B cell (primary cell): Measurements from ENCODE around the gene LRP5. TPM values are rescaled to one million over a fixed set of nuclear protein-coding genes. Genes with fewer than 3 reads are reported as not detected.

Experiments
- ATAC-seq: fragments of 200-7000 bp; cut with Tn5 transposase; one replicate; pipeline ENCODE4 v1.10.0; 2021; ENCODE audit warnings: low read depth, mild to moderate bottlenecking, moderate number of reproducible peaks, moderate library complexity
- CTCF ChIA-PET: fragments of 350-600 bp; sonication (Branson Sonifier 250); formaldehyde crosslinking; loops from one replicate; lab custom pipeline; 2021; ENCODE audit warnings: antibody characterized with exemption, inconsistent platforms; lab: Charles Lee
- POLR2A ChIA-PET: fragments of 350-600 bp; sonication (Branson Sonifier 250); formaldehyde crosslinking; loops from one replicate; lab custom pipeline; 2021; ENCODE audit warnings: antibody characterized with exemption; lab: Charles Lee
- DNase-seq: peaks from one replicate; pipeline ENCODE4 v3.0.0; 2013
- H2AFZ ChIP-seq: 2 replicates; pipeline ENCODE4 v1.6.1; 2012; ENCODE audit warnings: mild to moderate bottlenecking, low read depth, low read length; ENCODE audit not compliant: insufficient read depth, poor library complexity, severe bottlenecking
- H3K27ac ChIP-seq, 2 donors: 1 replicate in 1 of 2; 2 replicates in 1 of 2; pipeline ENCODE4 v1.5.1; 2012 to 2013; ENCODE audit warnings: low read length in 2 of 2, mild to moderate bottlenecking in 2 of 2, moderate library complexity in 1 of 2
- H3K27me3 ChIP-seq, 4 experiments: fragments of 200-600 bp in 1 of 4; sonication (generic) in 1 of 4; replicated peaks in 1 of 4; 1 replicate in 2 of 4; 2 replicates in 2 of 4; pipeline versions ENCODE4 v1.6.1 to v1.7.0; 2013 to 2016; ENCODE audit warnings: low read length in 3 of 4, mild to moderate bottlenecking in 2 of 4, mixed read lengths in 1 of 4, moderate library complexity in 1 of 4; ENCODE audit not compliant: insufficient read depth in 4 of 4, control insufficient read depth in 3 of 4; ENCODE audit errors: control extremely low read depth in 1 of 4
- H3K36me3 ChIP-seq, 2 experiments: replicated peaks in 1 of 2; 1 replicate in 1 of 2; 2 replicates in 1 of 2; pipeline versions ENCODE4 v1.6.1 to v1.7.1; 2013; ENCODE audit warnings: low read length in 1 of 2; ENCODE audit not compliant: insufficient read depth in 2 of 2, control insufficient read depth in 1 of 2; ENCODE audit errors: control extremely low read depth in 1 of 2, extremely low read depth in 1 of 2
- H3K4me1 ChIP-seq, 2 donors: fragments of 200-600 bp in 1 of 2; sonication (generic) in 1 of 2; 1 replicate in 1 of 2; 2 replicates in 1 of 2; pipeline versions ENCODE4 v1.5.1 to v1.6.1; 2013 to 2017; ENCODE audit warnings: low read length in 2 of 2; ENCODE audit not compliant: control insufficient read depth in 2 of 2, insufficient read depth in 2 of 2
- H3K4me2 ChIP-seq: replicated peaks from 2 replicates; pipeline ENCODE3; 2012; ENCODE audit warnings: mild to moderate bottlenecking, low read depth, low read length; ENCODE audit not compliant: poor library complexity, severe bottlenecking
- H3K4me3 ChIP-seq, 5 experiments: fragments of 200-600 bp in 1 of 5; sonication (generic) in 1 of 5; 1 replicate in 3 of 5; 2 replicates in 2 of 5; pipeline versions ENCODE4 v1.5.1 to v1.7.0; 2011 to 2016; ENCODE audit warnings: low read length in 4 of 5, mild to moderate bottlenecking in 4 of 5, low read depth in 2 of 5, control low read depth in 1 of 5, moderate library complexity in 1 of 5; ENCODE audit not compliant: insufficient read depth in 1 of 5; ENCODE audit errors: control extremely low read depth in 1 of 5, extremely low read depth in 1 of 5
- H3K79me2 ChIP-seq: fragments of 200-600 bp; sonication (generic); one replicate; pipeline ENCODE4 v1.6.0; 2016; ENCODE audit warnings: low read length; ENCODE audit not compliant: control insufficient read depth, insufficient read depth
- H3K9ac ChIP-seq: fragments of 200-600 bp; sonication (generic); 2 replicates; pipeline ENCODE4 v1.6.1; 2017; ENCODE audit warnings: mild to moderate bottlenecking, low read length, moderate library complexity
- H3K9me3 ChIP-seq, 3 donors: one replicate each; pipeline versions ENCODE4 v1.6.1 to v1.7.1; 2013; ENCODE audit warnings: low read length in 2 of 3; ENCODE audit not compliant: control insufficient read depth in 2 of 3, insufficient read depth in 1 of 3; ENCODE audit errors: control extremely low read depth in 1 of 3
- H4K20me1 ChIP-seq: 2 replicates; pipeline ENCODE4 v1.6.0; 2012; ENCODE audit warnings: mild to moderate bottlenecking, low read length; ENCODE audit not compliant: insufficient read depth, control insufficient read depth, poor library complexity, severe bottlenecking
- H3K27ac Mint-ChIP-seq: one replicate; pipeline ENCODE4 v1.8.0; 2021; ENCODE audit warnings: mixed read lengths
- H3K27me3 Mint-ChIP-seq: one replicate; pipeline ENCODE4 v1.8.0; 2021; ENCODE audit warnings: mixed read lengths
- H3K4me1 Mint-ChIP-seq: one replicate; pipeline ENCODE4 v1.8.0; 2021; ENCODE audit warnings: mixed read lengths
- H3K4me3 Mint-ChIP-seq: one replicate; pipeline ENCODE4 v1.8.0; 2021; ENCODE audit warnings: mixed read lengths
- H3K9me3 Mint-ChIP-seq: one replicate; pipeline ENCODE4 v1.8.0; 2022; ENCODE audit warnings: mixed read lengths; ENCODE audit not compliant: insufficient read depth
- CTCF ChIP-seq: fragments of 200-600 bp; IDR thresholded peaks from one replicate; pipeline ENCODE4 v1.8.0; 2022; ENCODE audit warnings: antibody characterized with exemption, mild to moderate bottlenecking
- EZH2 ChIP-seq: IDR thresholded peaks from 2 replicates; pipeline ENCODE4 v1.6.1; 2012; ENCODE audit warnings: borderline replicate concordance, low read depth, mild to moderate bottlenecking, moderate library complexity, low read length; ENCODE audit not compliant: insufficient read depth, poor library complexity, severe bottlenecking
- WGBS: methylation state at CpG from one replicate; pipeline ENCODE4 v1.1.5; 2013; ENCODE audit warnings: missing lambda C conversion rate; ENCODE audit not compliant: insufficient coverage; 5-methylcytosine and 5-hydroxymethylcytosine counted together
- intact Hi-C: fragments of 100-400 bp; cut with micrococcal nuclease; formaldehyde crosslinking; loops from one replicate; pipeline ENCODE4 v1.10.0; 2022
- polyA plus RNA-seq: library from polyadenylated mRNA; depleted of rRNA; stranded (reverse); fragments of >200 nt; gene quantifications from 2 replicates; pipeline ENCODE4 v1.2.3, GENCODE V29; 2012
- total RNA-seq, 2 donors: library from RNA; stranded (reverse); fragments of 120-200 nt in 1 of 2; gene quantifications; 1 replicate in 1 of 2; 2 replicates in 1 of 2; pipeline versions ENCODE4 v1.2.3 to v1.2.4, GENCODE V29; 2013 to 2022

Gene LRP5
- total and polyA plus RNA-seq, 2 donors (not counting 1 experiment from before 2014, with no cell fraction given): 2.4 to 13.9 TPM

DNA sequence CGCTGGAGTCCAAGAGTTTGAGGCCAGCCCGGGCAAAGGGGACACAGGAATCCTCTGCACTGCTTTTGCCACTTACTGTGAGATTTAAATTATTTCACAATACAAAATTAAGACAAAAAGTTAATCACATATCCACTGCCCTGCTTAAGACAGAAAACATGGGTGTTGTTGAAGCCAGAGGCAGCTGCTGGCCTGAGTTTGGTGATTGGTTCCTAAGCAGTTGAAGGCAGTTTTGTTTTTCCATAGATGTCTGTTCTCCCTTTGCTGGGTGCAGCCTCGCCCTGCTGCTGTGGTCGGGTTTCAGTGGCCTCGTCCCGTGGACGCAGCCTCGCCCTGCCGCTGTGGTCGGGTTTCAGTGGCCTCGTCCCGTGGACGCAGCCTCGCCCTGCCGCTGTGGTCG is 77.9 kb downstream of the LRP5 start:
- Mint-ChIP-seq H3K27me3 (no peaks in the 10 kb centered on the region), H3K27ac (no peak overlapping the region), H3K9me3 (no peaks in the 10 kb centered on the region), H3K4me1 (no peaks in the 10 kb centered on the region), H3K4me3 (no peak overlapping the region)
- no peak overlapping the region for H2AFZ ChIP-seq
- H3K4me1 ChIP-seq: no peaks in the 10 kb centered on the region
- TF ChIP-seq CTCF (no peak), EZH2 (no peak)
- 94% methylated on average over 7 of the region's 16 CpGs for WGBS
- no peak overlapping the region for H3K4me3 ChIP-seq
- H3K9ac ChIP-seq: no peak overlapping the region
- CTCF ChIA-PET: interaction anchor here (0.7 kb wide), 1 partner anchor 10 kb away, joined by 3 read pairs; no protein-coding TSS in a partner anchor
- H3K36me3 ChIP-seq: no peaks in the 10 kb centered on the region
- H3K27ac ChIP-seq: no peak overlapping the region
- no peak for DNase-seq
- POLR2A ChIA-PET: no interaction called here
- no peaks in the 10 kb centered on the region for H4K20me1 ChIP-seq
- H3K4me2 ChIP-seq: no peak overlapping the region
- intact Hi-C loops: no loop called here
- no peak for ATAC-seq
- peaks cover 0 to 10% (median 0%) of the 10 kb centered on the region in 3 donors for H3K9me3 ChIP-seq
- H3K27me3 ChIP-seq: no peaks in the 10 kb centered on the region
- H3K79me2 ChIP-seq: no peaks in the 10 kb centered on the region

DNA sequence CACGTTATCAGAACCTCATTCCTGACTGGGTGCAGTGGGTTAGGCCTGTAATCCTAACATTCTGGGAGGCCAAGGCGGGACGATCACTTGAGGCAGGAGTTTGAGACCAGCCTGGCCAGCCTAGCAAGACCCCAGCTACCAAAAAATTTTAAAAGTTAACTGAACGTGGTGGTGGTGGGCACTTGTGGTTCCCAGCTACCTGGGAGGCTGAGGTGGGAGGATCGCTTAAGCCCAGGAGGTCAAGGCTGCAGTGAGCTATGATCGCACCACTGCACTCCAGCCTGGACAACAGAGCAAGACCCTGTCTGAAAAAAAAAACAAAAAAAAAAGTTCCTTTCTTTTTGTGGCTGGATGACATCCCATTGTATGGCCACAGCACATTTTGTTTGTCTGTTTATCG is 80.4 kb downstream of the LRP5 start:
- Histone ChIP-seq H3K4me2 (no peak overlapping the region), H3K4me1 (no peaks in the 10 kb centered on the region), H3K4me3 (no peak overlapping the region), H3K9ac (no peak overlapping the region), H3K9me3 (peaks cover 0 to 4% (median 0%) of the 10 kb centered on the region in 3 donors), H3K79me2 (no peaks in the 10 kb centered on the region), H4K20me1 (no peaks in the 10 kb centered on the region), H3K27ac (no peak overlapping the region), H3K27me3 (no peaks in the 10 kb centered on the region), H3K36me3 (no peaks in the 10 kb centered on the region), H2AFZ (no peak overlapping the region)
- Mint-ChIP-seq H3K27ac (no peak overlapping the region), H3K27me3 (no peaks in the 10 kb centered on the region), H3K4me1 (no peaks in the 10 kb centered on the region), H3K9me3 (no peaks in the 10 kb centered on the region), H3K4me3 (no peak overlapping the region)
- CTCF ChIA-PET: no interaction called here
- TF ChIP-seq CTCF: no peak
- no peak for TF ChIP-seq EZH2
- intact Hi-C loops: no loop called here
- POLR2A ChIA-PET: no interaction called here
- ATAC-seq: no peak
- DNase-seq: no peak
- WGBS: 90% methylated on average over 7 of the region's 7 CpGs
